ENCODE measurements around the gene PADI6. TPM values are rescaled to one million over a fixed set of nuclear protein-coding genes. Genes with fewer than 3 reads are reported as not detected.

The PADI6 gene
- total and polyA plus RNA-seq, 10 of the 15 experiments (the other 5 are each of a cell fraction or from before 2014, with no cell fraction given), result not detected

DNA sequence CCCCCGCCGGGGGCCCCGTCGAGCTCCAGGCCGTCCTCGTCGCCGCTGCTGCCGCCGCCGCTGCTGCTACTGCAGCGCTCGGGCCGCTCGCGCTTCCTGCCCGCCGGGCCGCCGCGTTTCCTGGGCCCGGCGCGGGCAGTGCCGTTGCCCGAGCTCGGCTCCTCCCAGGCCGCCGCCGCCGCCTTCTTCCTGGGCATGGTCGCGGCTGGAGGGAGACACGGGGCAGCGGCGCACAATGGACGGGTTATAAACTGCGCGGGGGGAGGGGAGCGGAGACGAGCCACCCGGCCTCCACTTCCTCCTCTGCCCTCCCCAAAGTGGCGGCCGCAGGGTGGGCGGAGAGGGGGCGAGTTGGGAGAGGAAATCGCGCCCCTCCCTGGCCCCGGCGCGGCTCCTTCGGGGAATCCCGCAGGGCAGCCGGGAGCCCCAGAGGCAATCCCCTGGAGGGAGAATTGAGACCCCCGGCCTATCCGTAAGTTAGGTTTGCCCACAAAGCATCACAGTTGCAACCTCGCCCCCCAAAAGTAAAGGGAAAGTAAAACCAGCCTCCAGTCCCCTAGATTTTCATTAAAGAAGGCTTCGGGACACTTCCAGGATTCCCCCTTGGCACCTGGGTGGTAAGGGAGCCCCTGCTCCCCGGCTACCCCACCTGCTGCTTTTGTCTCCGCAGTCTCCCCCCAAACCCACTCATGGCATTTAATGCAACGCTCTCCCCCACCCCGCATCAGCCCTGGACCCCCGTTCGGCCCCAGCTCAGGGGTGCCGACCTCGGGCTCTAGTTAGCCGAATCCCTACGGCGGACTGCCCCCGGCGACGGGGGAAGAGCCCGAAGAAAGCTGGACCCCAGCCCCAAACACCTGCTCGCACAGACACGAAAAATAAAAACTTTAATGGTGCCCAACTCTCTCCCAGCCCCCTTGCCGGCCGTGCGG is 66.6 kb downstream of the PADI6 start (continued):
- TF ChIP-seq, protein P1, sequence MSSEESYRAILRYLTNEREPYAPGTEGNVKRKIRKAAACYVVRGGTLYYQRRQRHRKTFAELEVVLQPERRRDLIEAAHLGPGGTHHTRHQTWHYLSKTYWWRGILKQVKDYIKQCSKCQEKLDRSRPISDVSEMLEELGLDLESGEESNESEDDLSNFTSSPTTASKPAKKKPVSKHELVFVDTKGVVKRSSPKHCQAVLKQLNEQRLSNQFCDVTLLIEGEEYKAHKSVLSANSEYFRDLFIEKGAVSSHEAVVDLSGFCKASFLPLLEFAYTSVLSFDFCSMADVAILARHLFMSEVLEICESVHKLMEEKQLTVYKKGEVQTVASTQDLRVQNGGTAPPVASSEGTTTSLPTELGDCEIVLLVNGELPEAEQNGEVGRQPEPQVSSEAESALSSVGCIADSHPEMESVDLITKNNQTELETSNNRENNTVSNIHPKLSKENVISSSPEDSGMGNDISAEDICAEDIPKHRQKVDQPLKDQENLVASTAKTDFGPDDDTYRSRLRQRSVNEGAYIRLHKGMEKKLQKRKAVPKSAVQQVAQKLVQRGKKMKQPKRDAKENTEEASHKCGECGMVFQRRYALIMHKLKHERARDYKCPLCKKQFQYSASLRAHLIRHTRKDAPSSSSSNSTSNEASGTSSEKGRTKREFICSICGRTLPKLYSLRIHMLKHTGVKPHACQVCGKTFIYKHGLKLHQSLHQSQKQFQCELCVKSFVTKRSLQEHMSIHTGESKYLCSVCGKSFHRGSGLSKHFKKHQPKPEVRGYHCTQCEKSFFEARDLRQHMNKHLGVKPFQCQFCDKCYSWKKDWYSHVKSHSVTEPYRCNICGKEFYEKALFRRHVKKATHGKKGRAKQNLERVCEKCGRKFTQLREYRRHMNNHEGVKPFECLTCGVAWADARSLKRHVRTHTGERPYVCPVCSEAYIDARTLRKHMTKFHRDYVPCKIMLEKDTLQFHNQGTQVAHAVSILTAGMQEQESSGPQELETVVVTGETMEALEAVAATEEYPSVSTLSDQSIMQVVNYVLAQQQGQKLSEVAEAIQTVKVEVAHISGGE (CRISPR knock-in tag; IDR thresholded peaks at IDR 0.05), result no peak
- TF ChIP-seq YBX1 (IDR thresholded peaks at IDR 0.05) (no peak), POLR2AphosphoS2 (IDR thresholded peaks at IDR 0.05; ENCODE audit: low read depth, low read length) (0 out of 2 replicates have a peak, but pooled peaks have one; percentile 22), PAX8 (IDR thresholded peaks at IDR 0.05) (no peak), FOXM1 (IDR thresholded peaks at IDR 0.05; ENCODE audit: low read depth, low read length) (no peak), SREBF2 (IDR thresholded peaks at IDR 0.05; ENCODE audit: low read length) (no peak), NR2C2 (IDR thresholded peaks at IDR 0.05; ENCODE audit: borderline replicate concordance, control insufficient read depth, insufficient read length, low read depth) (no peak), CBFB (IDR thresholded peaks at IDR 0.05; ENCODE audit: low read depth) (peak; percentile 55; the same call in 1 of the 2 replicates), EED (IDR thresholded peaks at IDR 0.05; ENCODE audit: low read depth) (peak; percentile 60; the same call in 1 of the 2 replicates)
- TF ChIP-seq, protein P2, sequence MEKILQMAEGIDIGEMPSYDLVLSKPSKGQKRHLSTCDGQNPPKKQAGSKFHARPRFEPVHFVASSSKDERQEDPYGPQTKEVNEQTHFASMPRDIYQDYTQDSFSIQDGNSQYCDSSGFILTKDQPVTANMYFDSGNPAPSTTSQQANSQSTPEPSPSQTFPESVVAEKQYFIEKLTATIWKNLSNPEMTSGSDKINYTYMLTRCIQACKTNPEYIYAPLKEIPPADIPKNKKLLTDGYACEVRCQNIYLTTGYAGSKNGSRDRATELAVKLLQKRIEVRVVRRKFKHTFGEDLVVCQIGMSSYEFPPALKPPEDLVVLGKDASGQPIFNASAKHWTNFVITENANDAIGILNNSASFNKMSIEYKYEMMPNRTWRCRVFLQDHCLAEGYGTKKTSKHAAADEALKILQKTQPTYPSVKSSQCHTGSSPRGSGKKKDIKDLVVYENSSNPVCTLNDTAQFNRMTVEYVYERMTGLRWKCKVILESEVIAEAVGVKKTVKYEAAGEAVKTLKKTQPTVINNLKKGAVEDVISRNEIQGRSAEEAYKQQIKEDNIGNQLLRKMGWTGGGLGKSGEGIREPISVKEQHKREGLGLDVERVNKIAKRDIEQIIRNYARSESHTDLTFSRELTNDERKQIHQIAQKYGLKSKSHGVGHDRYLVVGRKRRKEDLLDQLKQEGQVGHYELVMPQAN (conservative IDR thresholded peaks at IDR 0.05), result 0 out of 2 replicates have a peak, but pooled peaks have one; percentile 63
- TF ChIP-seq, protein P3, sequence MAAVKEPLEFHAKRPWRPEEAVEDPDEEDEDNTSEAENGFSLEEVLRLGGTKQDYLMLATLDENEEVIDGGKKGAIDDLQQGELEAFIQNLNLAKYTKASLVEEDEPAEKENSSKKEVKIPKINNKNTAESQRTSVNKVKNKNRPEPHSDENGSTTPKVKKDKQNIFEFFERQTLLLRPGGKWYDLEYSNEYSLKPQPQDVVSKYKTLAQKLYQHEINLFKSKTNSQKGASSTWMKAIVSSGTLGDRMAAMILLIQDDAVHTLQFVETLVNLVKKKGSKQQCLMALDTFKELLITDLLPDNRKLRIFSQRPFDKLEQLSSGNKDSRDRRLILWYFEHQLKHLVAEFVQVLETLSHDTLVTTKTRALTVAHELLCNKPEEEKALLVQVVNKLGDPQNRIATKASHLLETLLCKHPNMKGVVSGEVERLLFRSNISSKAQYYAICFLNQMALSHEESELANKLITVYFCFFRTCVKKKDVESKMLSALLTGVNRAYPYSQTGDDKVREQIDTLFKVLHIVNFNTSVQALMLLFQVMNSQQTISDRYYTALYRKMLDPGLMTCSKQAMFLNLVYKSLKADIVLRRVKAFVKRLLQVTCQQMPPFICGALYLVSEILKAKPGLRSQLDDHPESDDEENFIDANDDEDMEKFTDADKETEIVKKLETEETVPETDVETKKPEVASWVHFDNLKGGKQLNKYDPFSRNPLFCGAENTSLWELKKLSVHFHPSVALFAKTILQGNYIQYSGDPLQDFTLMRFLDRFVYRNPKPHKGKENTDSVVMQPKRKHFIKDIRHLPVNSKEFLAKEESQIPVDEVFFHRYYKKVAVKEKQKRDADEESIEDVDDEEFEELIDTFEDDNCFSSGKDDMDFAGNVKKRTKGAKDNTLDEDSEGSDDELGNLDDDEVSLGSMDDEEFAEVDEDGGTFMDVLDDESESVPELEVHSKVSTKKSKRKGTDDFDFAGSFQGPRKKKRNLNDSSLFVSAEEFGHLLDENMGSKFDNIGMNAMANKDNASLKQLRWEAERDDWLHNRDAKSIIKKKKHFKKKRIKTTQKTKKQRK (IDR thresholded peaks at IDR 0.05; ENCODE audit: low read depth, low read length), result no peak
